HepG2 (cell line): Measurements from ENCODE around the gene REPIN1. TPM values are rescaled to one million over a fixed set of nuclear protein-coding genes. Genes with fewer than 3 reads are reported as not detected.

ENCODE experiments used
- ATAC-seq: fragments of 200-7000 bp; cut with Tn5 transposase; 3 replicates; pipeline ENCODE4 v1.9.1; 2020; ENCODE audit warnings: mild to moderate bottlenecking, moderate library complexity
- BruUV-seq: library from RNA; stranded (reverse); fragments of 400-500 nt; replicated peaks from 2 replicates; lab custom pipeline; 2021; lab: Mats Ljungman, UMichigan
- CTCF ChIA-PET: fragments of 300-600 bp; formaldehyde crosslinking; extraction: SDS; loops from one replicate; lab custom pipeline; 2021; ENCODE audit warnings: low total read pairs, inconsistent platforms, low intra/inter-chr PET ratio; lab: Yijun Ruan, JAX
- POLR2A ChIA-PET: fragments of 350-600 bp; sonication (Branson Sonifier 250); formaldehyde crosslinking; loops from one replicate; lab custom pipeline; 2020; ENCODE audit warnings: antibody characterized with exemption, inconsistent platforms; lab: Yijun Ruan, JAX
- DNase-seq: peaks from one replicate; pipeline ENCODE4 v3.0.0-alpha.2; 2015; ENCODE audit warnings: low spot score
- FAIRE-seq: peaks from 3 replicates; lab custom pipeline; 2011; peaks lifted over from hg19 to GRCh38; lab: Jason Lieb, UNC
- H2AFZ ChIP-seq: one replicate; pipeline ENCODE4 v1.6.1; 2011; ENCODE audit warnings: low read length, inconsistent platforms
- H3K27ac ChIP-seq: fragments of 300-600 bp; 3 replicates; pipeline ENCODE4 v1.8.0; 2011; ENCODE audit warnings: mixed run types, mild to moderate bottlenecking, mixed read lengths, low read length, inconsistent platforms; ENCODE audit not compliant: insufficient read depth; ENCODE audit errors: extremely low read length
- H3K27me3 ChIP-seq, 2 experiments: fragments of 200-600 bp in 1 of 2; 2 replicates in 1 of 2; 3 replicates in 1 of 2; pipeline versions ENCODE4 v1.6.0 to v1.8.0; 2011; ENCODE audit warnings: low read length in 2 of 2, mild to moderate bottlenecking in 2 of 2, moderate library complexity in 2 of 2, inconsistent platforms in 1 of 2; ENCODE audit not compliant: insufficient read depth in 2 of 2, control insufficient read depth in 1 of 2
- H3K36me3 ChIP-seq, 2 experiments: fragments of 200-600 bp in 1 of 2; replicated peaks in 1 of 2; 2 replicates in 1 of 2; 3 replicates in 1 of 2; pipeline versions ENCODE4 v1.5.1 to v1.8.0; 2011; ENCODE audit warnings: low read length in 2 of 2, inconsistent platforms in 1 of 2; ENCODE audit not compliant: insufficient read depth in 2 of 2, control insufficient read depth in 1 of 2
- H3K4me1 ChIP-seq: 2 replicates; pipeline ENCODE4 v1.5.1; 2012; ENCODE audit warnings: low read length, inconsistent platforms; ENCODE audit not compliant: insufficient read depth
- H3K4me2 ChIP-seq: 2 replicates; pipeline ENCODE4 v1.6.0; 2011; ENCODE audit warnings: low read depth, low read length, inconsistent platforms
- H3K4me3 ChIP-seq, 3 experiments: fragments of 200-600 bp in 1 of 3; sonication (generic), shearing (Covaris generic) in 1 of 3; replicated peaks in 1 of 3; 2 replicates each; pipeline ENCODE4 v1.5.1; 2011 to 2016; ENCODE audit warnings: low read length in 3 of 3, inconsistent platforms in 2 of 3, low read depth in 2 of 3, mild to moderate bottlenecking in 2 of 3, control low read depth in 1 of 3, mixed read lengths in 1 of 3; ENCODE audit not compliant: insufficient read depth in 1 of 3
- H3K79me2 ChIP-seq: one replicate; pipeline ENCODE4 v1.6.1; 2011; ENCODE audit warnings: low read length, inconsistent platforms; ENCODE audit not compliant: insufficient read depth
- H3K9ac ChIP-seq: 2 replicates; pipeline ENCODE4 v1.6.0; 2011; ENCODE audit warnings: mild to moderate bottlenecking, low read depth, low read length, inconsistent platforms; ENCODE audit not compliant: insufficient read depth
- H3K9me3 ChIP-seq: 2 replicates; pipeline ENCODE4 v1.5.1; 2012; ENCODE audit warnings: mild to moderate bottlenecking, low read length
- H4K20me1 ChIP-seq: 2 replicates; pipeline ENCODE4 v1.6.0; 2011; ENCODE audit warnings: inconsistent platforms, mild to moderate bottlenecking, low read length, moderate library complexity; ENCODE audit not compliant: insufficient read depth
- MTA3 ChIP-seq: sonication (generic); formaldehyde crosslinking; IDR thresholded peaks from 2 replicates; pipeline ENCODE4 v1.4.0; 2020; ENCODE audit warnings: missing genetic modification reagents
- POLR2G ChIP-seq: fragments of 200-400 bp; formaldehyde crosslinking; IDR thresholded peaks from 2 replicates; pipeline ENCODE4 v1.6.1; 2018; ENCODE audit warnings: mild to moderate bottlenecking, low read depth, low read length, moderate library complexity
- THAP11 ChIP-seq: IDR thresholded peaks from 2 replicates; pipeline ENCODE4 v1.6.1; 2016; ENCODE audit warnings: missing biosample characterization, missing genetic modification reagents
- ZNF430 ChIP-seq: sonication (generic); formaldehyde crosslinking; IDR thresholded peaks from 2 replicates; pipeline ENCODE4 v1.9.0; 2021; ENCODE audit warnings: mild to moderate bottlenecking, missing genetic modification reagents
- WGBS: methylation state at CpG from one replicate; pipeline ENCODE4 v1.1.6; 2017; ENCODE audit warnings: low lambda C conversion rate; 5-methylcytosine and 5-hydroxymethylcytosine counted together
- in situ Hi-C: cut with HindIII; loops from 2 replicates; pipeline ENCODE4 v1.10.0; 2017; ENCODE audit warnings: low pct_unique_long_range_greater_than_20kb; ENCODE audit not compliant: extremely low pct_ligation_motif_present
- intact Hi-C: fragments of 100-400 bp; cut with micrococcal nuclease; formaldehyde crosslinking; loops from one replicate; pipeline ENCODE4 v1.10.0; 2022; ENCODE audit not compliant: unreplicated experiment
- polyA plus RNA-seq, 8 experiments: library from polyadenylated mRNA; depleted of rRNA in 3 of 8; stranded (reverse) in 7 of 8; unstranded in 1 of 8; fragments of >200 nt; fragmentation: Illumina TruSeq in 4 of 8; extraction: Trizol in 4 of 8; gene quantifications; 2 replicates each; pipeline versions ENCODE4 v1.2.1 to v1.2.3, GENCODE V29; 2011 to 2016; ENCODE audit warnings: low read depth in 4 of 8, missing spikeins in 1 of 8, mixed read lengths in 1 of 8; ENCODE audit not compliant: insufficient read depth in 1 of 8
- total RNA-seq, 5 experiments: library from RNA; depleted of rRNA; stranded (reverse); fragments of >200 nt; fragmentation: Illumina TruSeq; extraction: Trizol; gene quantifications; 2 replicates each; pipeline ENCODE4 v1.2.3, GENCODE V29; 2016; ENCODE audit warnings: low read depth in 1 of 5
- TF ChIP-seq, protein P1 (sequence below): IDR thresholded peaks from 2 replicates; pipeline ENCODE4 v1.6.1; 2012; ENCODE audit warnings: inconsistent platforms
- TF ChIP-seq, protein P2 (sequence below): sonication (generic); formaldehyde crosslinking; IDR thresholded peaks from 2 replicates; pipeline ENCODE4 v1.4.0; 2020; ENCODE audit warnings: missing genetic modification reagents
- TF ChIP-seq, protein P3 (sequence below): sonication (generic); formaldehyde crosslinking; IDR thresholded peaks from 2 replicates; pipeline ENCODE4 v1.9.0; 2021; ENCODE audit warnings: missing genetic modification reagents, borderline replicate concordance

The REPIN1 gene
- total and polyA plus RNA-seq, 2 of the 13 experiments (the other 11 are each of a cell fraction or from before 2014, with no cell fraction given) = 69.9 to 108 TPM

DNA sequence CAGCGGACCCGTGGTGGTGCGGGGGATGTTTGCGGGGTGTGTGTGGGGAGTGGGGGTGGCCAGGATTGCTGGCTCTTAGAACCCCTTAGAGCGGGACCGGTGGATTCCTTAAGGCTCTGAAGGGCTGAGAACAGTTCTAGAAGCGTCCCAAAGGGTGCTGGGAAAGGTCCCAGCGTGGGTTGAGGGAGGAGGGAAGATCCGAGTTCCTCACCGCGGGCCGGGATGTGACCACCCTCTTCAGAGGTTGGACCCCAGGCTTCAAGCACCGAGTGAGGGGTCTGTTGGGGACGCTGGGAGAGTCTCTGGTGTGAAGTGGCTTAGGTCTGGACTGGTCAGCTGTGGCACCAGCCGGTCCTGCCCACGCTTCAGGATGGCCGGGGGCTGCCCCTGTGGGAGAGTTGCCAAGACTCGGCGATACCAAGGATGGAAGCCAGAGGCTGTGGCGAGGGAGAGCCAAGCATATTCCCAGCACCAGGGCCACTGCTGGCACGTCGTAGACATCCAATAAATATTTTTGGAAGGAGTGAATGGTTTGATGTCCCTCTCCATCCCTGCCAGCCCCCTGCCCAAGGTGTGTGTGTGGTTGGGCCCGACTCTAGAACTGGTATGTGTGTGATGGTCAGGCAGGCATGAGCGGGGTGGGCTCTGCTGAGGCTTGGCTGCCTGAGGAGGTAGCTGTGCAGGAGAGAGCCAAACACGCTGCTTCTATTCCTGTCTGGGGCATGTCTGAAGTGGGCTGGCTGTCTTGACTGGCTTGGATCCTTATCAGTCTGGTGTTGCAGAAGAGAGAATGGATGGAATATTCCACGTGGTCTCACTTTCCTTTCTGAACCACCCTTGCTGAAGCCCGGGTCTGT, 29.7 kb downstream of the REPIN1 start:
- DNase-seq = no peak
- CTCF ChIA-PET = no interaction called here
- H3K4me3 ChIP-seq = no peak overlapping the region
- POLR2A ChIA-PET = no interaction called here
- H3K4me1 ChIP-seq = peaks cover 38% of the 10 kb centered on the region
- H4K20me1 ChIP-seq = no peaks in the 10 kb centered on the region
- H3K9me3 ChIP-seq = no peaks in the 10 kb centered on the region
- in situ Hi-C loops (no loop called here), intact Hi-C loops (no loop called here)
- H3K4me2 ChIP-seq = no peak overlapping the region
- BruUV-seq = no TSS peak
- no peaks in the 10 kb centered on the region for H3K79me2 ChIP-seq
- peaks cover 2 to 15% of the 10 kb centered on the region in 2 experiments; a peak in 2 of 5 replicates for H3K36me3 ChIP-seq
- no peak overlapping the region for H3K27ac ChIP-seq
- 94% methylated on average over 23 of the region's 27 CpGs for WGBS
- FAIRE-seq = no peak
- ATAC-seq = no peak
- no peak overlapping the region for H2AFZ ChIP-seq
- H3K27me3 ChIP-seq = no peaks in the 10 kb centered on the region
- TF ChIP-seq, protein P1, sequence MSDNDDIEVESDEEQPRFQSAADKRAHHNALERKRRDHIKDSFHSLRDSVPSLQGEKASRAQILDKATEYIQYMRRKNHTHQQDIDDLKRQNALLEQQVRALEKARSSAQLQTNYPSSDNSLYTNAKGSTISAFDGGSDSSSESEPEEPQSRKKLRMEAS = no peak
- no peak for TF ChIP-seq POLR2G
- no peak for TF ChIP-seq MTA3 (CRISPR knock-in tag)
- no peak for TF ChIP-seq THAP11 (CRISPR knock-in tag)
- TF ChIP-seq, protein P2, sequence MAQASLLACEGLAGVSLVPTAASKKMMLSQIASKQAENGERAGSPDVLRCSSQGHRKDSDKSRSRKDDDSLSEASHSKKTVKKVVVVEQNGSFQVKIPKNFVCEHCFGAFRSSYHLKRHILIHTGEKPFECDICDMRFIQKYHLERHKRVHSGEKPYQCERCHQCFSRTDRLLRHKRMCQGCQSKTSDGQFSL = no peak
- TF ChIP-seq, protein P3, sequence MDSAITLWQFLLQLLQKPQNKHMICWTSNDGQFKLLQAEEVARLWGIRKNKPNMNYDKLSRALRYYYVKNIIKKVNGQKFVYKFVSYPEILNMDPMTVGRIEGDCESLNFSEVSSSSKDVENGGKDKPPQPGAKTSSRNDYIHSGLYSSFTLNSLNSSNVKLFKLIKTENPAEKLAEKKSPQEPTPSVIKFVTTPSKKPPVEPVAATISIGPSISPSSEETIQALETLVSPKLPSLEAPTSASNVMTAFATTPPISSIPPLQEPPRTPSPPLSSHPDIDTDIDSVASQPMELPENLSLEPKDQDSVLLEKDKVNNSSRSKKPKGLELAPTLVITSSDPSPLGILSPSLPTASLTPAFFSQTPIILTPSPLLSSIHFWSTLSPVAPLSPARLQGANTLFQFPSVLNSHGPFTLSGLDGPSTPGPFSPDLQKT = no peak
- no peak for TF ChIP-seq ZNF430 (CRISPR knock-in tag)
- no peak overlapping the region for H3K9ac ChIP-seq
